IMR-90 (cell line): Measurements from ENCODE around the gene NUBP2. TPM values are rescaled to one million over a fixed set of nuclear protein-coding genes. Genes with fewer than 3 reads are reported as not detected.

Experiments
- ATAC-seq: fragments of 200-7000 bp; cut with Tn5 transposase; 2 replicates; pipeline ENCODE4 v1.9.1; 2020; ENCODE audit warnings: low read depth, mild to moderate bottlenecking, moderate library complexity
- BruUV-seq: library from RNA; stranded (reverse); fragments of 400-500 nt; replicated peaks from 2 replicates; lab custom pipeline; 2021; lab: Mats Ljungman, UMichigan
- CTCF ChIA-PET: fragments of 300-600 bp; formaldehyde crosslinking; extraction: SDS; loops from one replicate; lab custom pipeline; 2021; ENCODE audit warnings: antibody characterized with exemption; lab: Yijun Ruan, JAX
- POLR2A ChIA-PET: fragments of 300-600 bp; sonication (Branson Sonifier 250); formaldehyde crosslinking; loops from one replicate; lab custom pipeline; 2022; ENCODE audit warnings: antibody characterized with exemption; ENCODE audit not compliant: unreplicated experiment; lab: Charles Lee
- DNase-seq: peaks from one replicate; pipeline ENCODE4 v3.0.0; 2013
- H2AFZ ChIP-seq: replicated peaks from 2 replicates; pipeline ENCODE3; 2013; ENCODE audit warnings: low read length, mild to moderate bottlenecking; ENCODE audit not compliant: poor library complexity
- H2AK5ac ChIP-seq: 2 replicates; pipeline ENCODE4 v1.6.1; 2013; ENCODE audit warnings: low read depth, low read length, inconsistent platforms
- H2AK9ac ChIP-seq: replicated peaks from 2 replicates; pipeline ENCODE3; 2013; ENCODE audit warnings: mild to moderate bottlenecking, low read depth, low read length, moderate library complexity; ENCODE audit not compliant: poor library complexity
- H2BK120ac ChIP-seq: 2 replicates; pipeline ENCODE4 v1.6.1; 2013; ENCODE audit warnings: low read depth, low read length, inconsistent platforms
- H2BK15ac ChIP-seq: 3 replicates; pipeline ENCODE4 v1.6.1; 2013; ENCODE audit warnings: low read depth, low read length, inconsistent platforms
- H2BK20ac ChIP-seq: 2 replicates; pipeline ENCODE4 v1.6.1; 2013; ENCODE audit warnings: low read depth, mild to moderate bottlenecking, inconsistent platforms, low read length, moderate library complexity
- H2BK5ac ChIP-seq: 2 replicates; pipeline ENCODE4 v1.6.1; 2013; ENCODE audit warnings: mild to moderate bottlenecking, low read depth, low read length, inconsistent platforms; ENCODE audit not compliant: poor library complexity, severe bottlenecking
- H3K14ac ChIP-seq: replicated peaks from 2 replicates; pipeline ENCODE4 v1.6.1; 2013; ENCODE audit warnings: low read depth, low read length, inconsistent platforms
- H3K18ac ChIP-seq: 2 replicates; pipeline ENCODE4 v1.6.1; 2013; ENCODE audit warnings: low read depth, low read length, control low read depth
- H3K23ac ChIP-seq: 2 replicates; pipeline ENCODE4 v1.6.1; 2013; ENCODE audit warnings: low read depth, low read length, inconsistent platforms
- H3K27ac ChIP-seq: 2 replicates; pipeline ENCODE4 v1.5.1; 2013; ENCODE audit warnings: mild to moderate bottlenecking, control low read depth, low read length; ENCODE audit not compliant: insufficient read depth
- H3K27me3 ChIP-seq: 2 replicates; pipeline ENCODE4 v1.6.1; 2013; ENCODE audit warnings: low read length; ENCODE audit not compliant: control insufficient read depth, insufficient read depth
- H3K36me3 ChIP-seq: 2 replicates; pipeline ENCODE4 v1.6.1; 2013; ENCODE audit warnings: low read length, mixed read lengths; ENCODE audit not compliant: control insufficient read depth, insufficient read depth
- H3K4ac ChIP-seq: 2 replicates; pipeline ENCODE4 v1.6.1; 2013; ENCODE audit warnings: low read depth, low read length, inconsistent platforms
- H3K4me1 ChIP-seq: 2 replicates; pipeline ENCODE4 v1.6.1; 2013; ENCODE audit warnings: low read length, mixed read lengths; ENCODE audit not compliant: control insufficient read depth, insufficient read depth
- H3K4me2 ChIP-seq: 2 replicates; pipeline ENCODE4 v1.6.1; 2013; ENCODE audit warnings: low read depth, mild to moderate bottlenecking, control low read depth, low read length, moderate library complexity
- H3K4me3 ChIP-seq: 2 replicates; pipeline ENCODE4 v1.5.1; 2013; ENCODE audit warnings: low read depth, mild to moderate bottlenecking, control low read depth, low read length, moderate library complexity; ENCODE audit not compliant: insufficient read depth
- H3K56ac ChIP-seq: 2 replicates; pipeline ENCODE4 v1.6.1; 2013; ENCODE audit warnings: low read length, inconsistent platforms; ENCODE audit not compliant: insufficient read depth; ENCODE audit errors: extremely low read depth
- H3K79me1 ChIP-seq, 2 experiments: 2 replicates each; pipeline ENCODE4 v1.6.1; 2013; ENCODE audit warnings: low read length in 2 of 2, inconsistent platforms in 1 of 2, low read depth in 1 of 2
- H3K9ac ChIP-seq: 2 replicates; pipeline ENCODE4 v1.6.1; 2013; ENCODE audit warnings: low read depth, low read length, control low read depth
- H3K9me1 ChIP-seq: 2 replicates; pipeline ENCODE4 v1.6.1; 2013; ENCODE audit warnings: low read length, inconsistent platforms; ENCODE audit not compliant: insufficient read depth
- H3K9me3 ChIP-seq: 2 replicates; pipeline ENCODE4 v1.6.1; 2013; ENCODE audit warnings: low read length; ENCODE audit not compliant: control insufficient read depth, insufficient read depth
- H4K20me1 ChIP-seq: 2 replicates; pipeline ENCODE4 v1.6.1; 2013; ENCODE audit warnings: low read length, inconsistent platforms; ENCODE audit not compliant: insufficient read depth
- H4K5ac ChIP-seq: 2 replicates; pipeline ENCODE4 v1.6.1; 2013; ENCODE audit warnings: mild to moderate bottlenecking, low read depth, low read length, control low read depth
- H4K8ac ChIP-seq, 2 experiments: 2 replicates each; pipeline ENCODE4 v1.6.1; 2013; ENCODE audit warnings: low read depth in 2 of 2, low read length in 2 of 2, control low read depth in 1 of 2, inconsistent platforms in 1 of 2
- H4K91ac ChIP-seq: 2 replicates; pipeline ENCODE4 v1.6.1; 2013; ENCODE audit warnings: low read depth, low read length, inconsistent platforms; ENCODE audit not compliant: insufficient read depth
- BHLHE40 ChIP-seq: fragments of 150-350 bp; IDR thresholded peaks from 2 replicates; pipeline ENCODE4 v1.6.1; 2016; ENCODE audit warnings: mild to moderate bottlenecking, low read depth, low read length
- CEBPB ChIP-seq: IDR thresholded peaks from 2 replicates; pipeline ENCODE4 v1.6.1; 2012; ENCODE audit warnings: low read depth, low read length, improper control_type of control experiment
- CHD1 ChIP-seq: IDR thresholded peaks from 2 replicates; pipeline ENCODE4 v1.6.1; 2012; ENCODE audit warnings: low read depth, low read length, improper control_type of control experiment
- FOS ChIP-seq: fragments of 150-350 bp; IDR thresholded peaks from 2 replicates; pipeline ENCODE4 v1.6.1; 2016; ENCODE audit warnings: low read depth, low read length
- MAFK ChIP-seq: IDR thresholded peaks from 2 replicates; pipeline ENCODE4 v1.6.1; 2012; ENCODE audit warnings: low read depth, low read length, improper control_type of control experiment
- MAZ ChIP-seq: IDR thresholded peaks from 2 replicates; pipeline ENCODE4 v1.6.1; 2012; ENCODE audit warnings: low read depth, mild to moderate bottlenecking, low read length, improper control_type of control experiment, moderate library complexity, borderline replicate concordance
- MXI1 ChIP-seq: IDR thresholded peaks from 2 replicates; pipeline ENCODE4 v1.6.1; 2012; ENCODE audit warnings: low read depth, mild to moderate bottlenecking, low read length, moderate library complexity, borderline replicate concordance
- NFE2L2 ChIP-seq: fragments of 150-350 bp; IDR thresholded peaks from 2 replicates; pipeline ENCODE4 v1.6.1; 2016; ENCODE audit warnings: low read depth, mild to moderate bottlenecking, low read length
- POLR2A ChIP-seq: IDR thresholded peaks from 2 replicates; pipeline ENCODE4 v1.6.1; 2012; ENCODE audit warnings: mild to moderate bottlenecking, low read depth, low read length
- RAD21 ChIP-seq: IDR thresholded peaks from 2 replicates; pipeline ENCODE4 v1.6.1; 2012; ENCODE audit warnings: low read length, improper control_type of control experiment
- RCOR1 ChIP-seq: IDR thresholded peaks from 2 replicates; pipeline ENCODE4 v1.6.1; 2012; ENCODE audit warnings: mild to moderate bottlenecking, low read length, improper control_type of control experiment; ENCODE audit not compliant: insufficient replicate concordance
- RFX5 ChIP-seq: IDR thresholded peaks from 2 replicates; pipeline ENCODE4 v1.8.0; 2012; ENCODE audit warnings: low read depth, mild to moderate bottlenecking, low read length, moderate library complexity
- SMC3 ChIP-seq: fragments of 150-350 bp; IDR thresholded peaks from 2 replicates; pipeline ENCODE4 v1.6.1; 2016; ENCODE audit warnings: low read depth, mild to moderate bottlenecking, antibody characterized with exemption, low read length, moderate library complexity
- WGBS, 2 experiments: methylation state at CpG; one replicate each; pipeline versions ENCODE4 v1.1.5 to v1.1.7; 2013; ENCODE audit warnings: missing lambda C conversion rate in 2 of 2; ENCODE audit not compliant: insufficient read length in 1 of 2; ENCODE audit errors: extremely low coverage in 2 of 2; 5-methylcytosine and 5-hydroxymethylcytosine counted together
- dilution Hi-C: fragments of 300-500 bp; cut with HindIII; formaldehyde crosslinking; loops from one replicate; pipeline ENCODE4 v1.14.3; 2018; ENCODE audit warnings: low sequenced_read_pairs; ENCODE audit not compliant: unreplicated experiment
- in situ Hi-C: fragments of 300-500 bp; cut with MboI; formaldehyde crosslinking; loops from 3 replicates; pipeline ENCODE4 v1.14.3; 2019; ENCODE audit warnings: low sequenced_read_pairs, inconsistent platforms, mixed read lengths
- intact Hi-C: fragments of 100-400 bp; cut with micrococcal nuclease; formaldehyde crosslinking; loops from 2 replicates; pipeline ENCODE4 v1.10.0; 2022
- polyA plus RNA-seq, 3 experiments: library from polyadenylated mRNA; depleted of rRNA; stranded (reverse); fragments of >200 nt; gene quantifications; 2 replicates each; pipeline ENCODE4 v1.2.3, GENCODE V29; 2012; ENCODE audit warnings: low replicate concordance in 1 of 3
- total RNA-seq: library from RNA; depleted of rRNA; stranded (reverse); fragments of >200 nt; gene quantifications from 2 replicates; pipeline ENCODE4 v1.2.3, GENCODE V29; 2012
- TF ChIP-seq, protein P1 (sequence below): fragments of 150-350 bp; IDR thresholded peaks from 2 replicates; pipeline ENCODE4 v1.6.1; 2016; ENCODE audit warnings: low read depth, mild to moderate bottlenecking, low read length, moderate library complexity, borderline replicate concordance
- TF ChIP-seq, protein P2 (sequence below): fragments of 150-350 bp; IDR thresholded peaks from 2 replicates; pipeline ENCODE4 v1.6.1; 2017; ENCODE audit warnings: mild to moderate bottlenecking, antibody characterized with exemption, low read length, low read depth
- TF ChIP-seq, protein P3 (sequence below): conservative IDR thresholded peaks from 2 replicates; pipeline ENCODE4 v1.5.1; 2012; ENCODE audit warnings: mild to moderate bottlenecking, low read depth, low read length, improper control_type of control experiment

Gene NUBP2
- total and polyA plus RNA-seq, 2 of the 4 experiments (the other 2 are of a cell fraction): 62.6 to 131 TPM

DNA sequence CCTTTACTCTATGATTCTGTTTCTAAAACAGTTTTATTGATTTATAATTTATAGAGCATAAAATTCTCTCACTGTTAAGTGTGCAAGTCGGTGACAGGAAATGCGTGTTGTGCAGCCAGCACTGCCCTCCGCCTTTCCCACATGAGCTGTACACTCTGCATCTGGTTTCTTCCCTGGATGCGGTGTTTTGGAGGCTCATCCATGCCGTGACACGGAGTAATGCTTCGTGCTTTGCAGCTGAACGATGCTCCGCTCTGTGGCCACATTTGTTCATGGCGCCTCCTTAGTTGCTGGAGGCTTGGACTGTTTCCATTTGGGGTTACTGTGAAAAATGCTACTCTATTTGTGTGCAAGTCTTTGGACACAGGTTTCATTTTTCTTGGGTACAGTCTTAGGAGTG is 17.9 kb downstream of the NUBP2 start:
- Histone ChIP-seq H3K56ac (no peak overlapping the region), H3K27me3 (no peaks in the 10 kb centered on the region), H3K79me1 (no peaks in the 10 kb centered on the region), H4K20me1 (no peaks in the 10 kb centered on the region), H3K23ac (no peak overlapping the region), H3K4me3 (no peak overlapping the region), H4K5ac (no peak overlapping the region), H3K9ac (no peak overlapping the region), H3K4ac (no peak overlapping the region), H3K4me1 (no peaks in the 10 kb centered on the region), H2BK15ac (no peak overlapping the region), H4K8ac (no peak overlapping the region), H2BK5ac (no peak overlapping the region), H3K36me3 (no peaks in the 10 kb centered on the region), H3K27ac (no peak overlapping the region), H3K18ac (no peak overlapping the region), H4K91ac (no peak overlapping the region), H3K9me3 (peaks cover 5% of the 10 kb centered on the region; the same call in 1 of the 2 replicates), H3K4me2 (no peak overlapping the region), H3K14ac (no peak overlapping the region), H2BK20ac (no peak overlapping the region), H2BK120ac (no peak overlapping the region), H3K9me1 (no peaks in the 10 kb centered on the region), H2AFZ (no peak overlapping the region), H2AK9ac (no peak overlapping the region), H2AK5ac (no peak overlapping the region)
- dilution Hi-C loops (no loop called here), in situ Hi-C loops (no loop called here), intact Hi-C loops (no loop called here)
- POLR2A ChIA-PET: no interaction called here
- CTCF ChIA-PET: no interaction called here
- no TSS peak for BruUV-seq
- TF ChIP-seq MAFK (no peak), NFE2L2 (no peak), CEBPB (no peak), MAZ (no peak), SMC3 (no peak), CHD1 (no peak), RCOR1 (no peak), BHLHE40 (no peak), RFX5 (no peak), POLR2A (no peak), FOS (no peak), RAD21 (no peak), MXI1 (no peak)
- TF ChIP-seq, protein P1, sequence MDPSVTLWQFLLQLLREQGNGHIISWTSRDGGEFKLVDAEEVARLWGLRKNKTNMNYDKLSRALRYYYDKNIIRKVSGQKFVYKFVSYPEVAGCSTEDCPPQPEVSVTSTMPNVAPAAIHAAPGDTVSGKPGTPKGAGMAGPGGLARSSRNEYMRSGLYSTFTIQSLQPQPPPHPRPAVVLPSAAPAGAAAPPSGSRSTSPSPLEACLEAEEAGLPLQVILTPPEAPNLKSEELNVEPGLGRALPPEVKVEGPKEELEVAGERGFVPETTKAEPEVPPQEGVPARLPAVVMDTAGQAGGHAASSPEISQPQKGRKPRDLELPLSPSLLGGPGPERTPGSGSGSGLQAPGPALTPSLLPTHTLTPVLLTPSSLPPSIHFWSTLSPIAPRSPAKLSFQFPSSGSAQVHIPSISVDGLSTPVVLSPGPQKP: no peak
- TF ChIP-seq, protein P2, sequence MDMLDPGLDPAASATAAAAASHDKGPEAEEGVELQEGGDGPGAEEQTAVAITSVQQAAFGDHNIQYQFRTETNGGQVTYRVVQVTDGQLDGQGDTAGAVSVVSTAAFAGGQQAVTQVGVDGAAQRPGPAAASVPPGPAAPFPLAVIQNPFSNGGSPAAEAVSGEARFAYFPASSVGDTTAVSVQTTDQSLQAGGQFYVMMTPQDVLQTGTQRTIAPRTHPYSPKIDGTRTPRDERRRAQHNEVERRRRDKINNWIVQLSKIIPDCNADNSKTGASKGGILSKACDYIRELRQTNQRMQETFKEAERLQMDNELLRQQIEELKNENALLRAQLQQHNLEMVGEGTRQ: no peak
- TF ChIP-seq, protein P3, sequence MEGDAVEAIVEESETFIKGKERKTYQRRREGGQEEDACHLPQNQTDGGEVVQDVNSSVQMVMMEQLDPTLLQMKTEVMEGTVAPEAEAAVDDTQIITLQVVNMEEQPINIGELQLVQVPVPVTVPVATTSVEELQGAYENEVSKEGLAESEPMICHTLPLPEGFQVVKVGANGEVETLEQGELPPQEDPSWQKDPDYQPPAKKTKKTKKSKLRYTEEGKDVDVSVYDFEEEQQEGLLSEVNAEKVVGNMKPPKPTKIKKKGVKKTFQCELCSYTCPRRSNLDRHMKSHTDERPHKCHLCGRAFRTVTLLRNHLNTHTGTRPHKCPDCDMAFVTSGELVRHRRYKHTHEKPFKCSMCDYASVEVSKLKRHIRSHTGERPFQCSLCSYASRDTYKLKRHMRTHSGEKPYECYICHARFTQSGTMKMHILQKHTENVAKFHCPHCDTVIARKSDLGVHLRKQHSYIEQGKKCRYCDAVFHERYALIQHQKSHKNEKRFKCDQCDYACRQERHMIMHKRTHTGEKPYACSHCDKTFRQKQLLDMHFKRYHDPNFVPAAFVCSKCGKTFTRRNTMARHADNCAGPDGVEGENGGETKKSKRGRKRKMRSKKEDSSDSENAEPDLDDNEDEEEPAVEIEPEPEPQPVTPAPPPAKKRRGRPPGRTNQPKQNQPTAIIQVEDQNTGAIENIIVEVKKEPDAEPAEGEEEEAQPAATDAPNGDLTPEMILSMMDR: no peak
- no peak for ATAC-seq
- no peak for DNase-seq
- no CpG with 5 or more reads among the region's 10 CpGs for WGBS, 2 experiments
